Kidney glomerular epithelial cell (primary cell): ENCODE measurements around the gene PBX3.

Source experiments
- DNase-seq: peaks from one replicate; lab custom pipeline; 2025; lab: John Stamatoyannopoulos, UW

PBX3 gene

DNA sequence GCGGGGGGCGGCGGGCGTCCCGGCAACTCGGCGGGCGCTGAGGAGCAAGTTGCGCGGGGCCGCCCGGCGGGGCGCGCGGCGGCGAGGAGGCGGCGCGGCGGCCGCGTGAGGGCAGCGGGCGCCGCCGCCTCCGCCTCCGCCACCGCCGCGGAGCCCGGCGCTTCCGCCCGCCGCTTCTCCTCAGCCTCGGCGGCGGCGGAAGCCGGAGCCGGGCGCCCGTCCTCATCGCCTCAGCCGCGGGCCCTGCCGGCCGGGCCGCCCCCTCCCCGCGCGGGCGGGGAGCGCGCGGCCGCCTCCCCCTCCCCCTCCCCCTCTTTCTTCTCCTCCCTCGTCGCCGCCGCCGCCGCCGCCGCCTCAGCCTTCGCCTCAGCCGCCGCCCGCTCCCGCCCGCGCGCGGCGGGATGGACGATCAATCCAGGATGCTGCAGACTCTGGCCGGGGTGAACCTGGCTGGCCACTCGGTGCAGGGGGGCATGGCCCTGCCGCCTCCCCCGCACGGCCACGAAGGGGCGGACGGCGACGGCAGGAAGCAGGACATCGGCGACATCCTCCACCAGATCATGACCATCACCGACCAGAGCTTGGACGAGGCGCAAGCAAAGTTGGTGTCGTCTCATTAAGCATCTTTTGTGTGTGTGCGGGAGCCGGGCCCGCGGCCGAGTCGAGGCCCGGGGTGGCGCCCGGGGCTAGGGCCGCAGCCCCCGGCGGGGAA, at the start of gene PBX3:
PBX3 (plus strand) TSS at position 321 of the 712 bp plus-strand sequence.
- DNase-seq: no peak

DNA sequence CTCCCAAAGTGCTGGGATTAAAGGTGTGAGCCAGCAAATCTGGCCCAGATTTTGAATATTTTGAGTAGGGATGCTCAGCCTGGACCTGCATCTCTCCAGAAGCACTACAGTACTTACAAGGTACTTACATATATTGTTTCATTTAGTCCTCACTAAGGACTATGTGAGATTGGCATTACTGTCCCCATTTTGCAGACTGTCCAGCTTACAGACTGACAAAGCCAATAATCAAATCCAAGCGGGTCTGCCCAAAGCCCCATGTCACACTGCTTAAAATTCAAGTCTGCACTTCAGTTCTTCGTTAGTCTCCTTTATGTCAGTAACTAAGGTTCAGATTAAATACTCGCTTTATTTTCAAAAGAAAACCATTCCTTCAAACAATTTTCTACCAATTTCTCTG, 47.3 kb upstream of the PBX3 start:
- no peak for DNase-seq

DNA sequence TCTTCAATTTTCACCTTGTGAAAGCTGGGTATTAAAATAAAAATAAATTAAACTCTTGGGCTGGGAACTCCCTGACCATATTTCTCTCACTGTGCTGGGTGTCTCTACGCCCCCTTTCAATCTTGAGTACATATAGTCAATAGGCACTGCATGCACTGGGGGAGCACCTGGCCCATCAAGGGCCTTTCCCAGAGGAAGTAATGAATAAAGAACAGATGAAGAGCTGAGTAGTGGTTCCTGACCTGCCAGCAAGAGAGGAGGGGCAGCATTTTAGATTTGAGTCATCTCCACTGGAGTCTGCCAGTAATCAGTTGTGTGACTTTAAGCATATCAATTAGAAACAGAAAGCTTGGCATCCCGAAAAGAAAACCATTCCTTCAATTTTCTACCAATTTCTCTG, 46.4 kb upstream of the PBX3 start:
- no peak for DNase-seq

DNA sequence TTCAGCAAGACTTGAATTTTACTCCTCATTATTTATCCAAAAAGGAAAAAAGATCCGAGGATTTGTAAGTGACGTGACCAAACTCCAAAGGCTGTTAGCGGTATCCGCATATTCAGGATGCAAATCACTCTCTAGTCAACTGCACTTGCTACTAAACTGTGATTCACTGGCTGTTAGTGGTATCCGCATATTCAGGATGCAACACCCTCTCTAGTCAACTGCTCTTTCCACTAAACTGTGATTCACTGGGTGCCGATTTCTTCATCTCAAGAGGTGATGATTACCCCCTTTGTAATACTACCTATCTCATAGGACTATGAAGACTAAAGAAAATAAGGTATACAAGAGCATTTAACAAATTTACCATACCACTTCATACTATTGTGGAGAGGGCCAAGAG, 45.8 kb upstream of the PBX3 start:
- DNase-seq: no peak

DNA sequence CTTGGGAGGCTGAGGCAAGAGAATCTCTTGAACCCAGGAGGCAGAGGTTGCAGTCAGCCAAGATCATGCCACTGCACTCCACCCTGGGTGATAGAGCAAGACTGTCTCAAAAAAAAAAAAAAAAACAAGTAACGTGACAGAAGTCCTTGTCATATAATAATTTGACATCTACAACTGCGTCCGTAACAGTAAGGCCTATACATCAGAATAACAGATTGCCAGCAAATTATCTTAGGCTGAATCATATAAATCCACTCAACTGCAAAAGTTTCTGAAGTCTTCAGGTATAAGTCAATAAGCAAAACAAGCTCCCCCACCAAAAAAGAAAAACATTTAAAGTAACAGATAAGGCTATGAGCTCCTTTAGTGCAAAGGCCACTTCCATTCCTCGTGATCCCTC, 43.5 kb upstream of the PBX3 start:
- no peak for DNase-seq

DNA sequence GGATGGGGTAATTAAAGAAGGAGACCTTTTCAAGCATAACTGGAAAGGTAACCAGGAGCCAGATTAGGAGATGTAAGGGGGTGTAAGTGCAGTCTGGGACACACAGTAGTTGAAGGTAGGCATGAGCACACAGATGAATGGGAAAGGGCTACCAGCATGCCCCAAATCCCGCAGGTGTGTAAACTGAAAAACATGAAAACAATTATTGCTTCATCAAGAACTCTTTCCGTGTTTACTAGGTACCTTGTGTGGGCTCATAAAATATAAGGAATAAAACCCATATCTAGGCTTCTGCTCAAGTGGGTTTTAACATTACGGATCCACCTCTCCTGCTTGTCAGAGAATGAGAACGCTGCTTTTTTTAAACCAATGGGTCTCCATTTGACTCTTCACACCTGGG, 41.3 kb upstream of the PBX3 start:
- no peak for DNase-seq

DNA sequence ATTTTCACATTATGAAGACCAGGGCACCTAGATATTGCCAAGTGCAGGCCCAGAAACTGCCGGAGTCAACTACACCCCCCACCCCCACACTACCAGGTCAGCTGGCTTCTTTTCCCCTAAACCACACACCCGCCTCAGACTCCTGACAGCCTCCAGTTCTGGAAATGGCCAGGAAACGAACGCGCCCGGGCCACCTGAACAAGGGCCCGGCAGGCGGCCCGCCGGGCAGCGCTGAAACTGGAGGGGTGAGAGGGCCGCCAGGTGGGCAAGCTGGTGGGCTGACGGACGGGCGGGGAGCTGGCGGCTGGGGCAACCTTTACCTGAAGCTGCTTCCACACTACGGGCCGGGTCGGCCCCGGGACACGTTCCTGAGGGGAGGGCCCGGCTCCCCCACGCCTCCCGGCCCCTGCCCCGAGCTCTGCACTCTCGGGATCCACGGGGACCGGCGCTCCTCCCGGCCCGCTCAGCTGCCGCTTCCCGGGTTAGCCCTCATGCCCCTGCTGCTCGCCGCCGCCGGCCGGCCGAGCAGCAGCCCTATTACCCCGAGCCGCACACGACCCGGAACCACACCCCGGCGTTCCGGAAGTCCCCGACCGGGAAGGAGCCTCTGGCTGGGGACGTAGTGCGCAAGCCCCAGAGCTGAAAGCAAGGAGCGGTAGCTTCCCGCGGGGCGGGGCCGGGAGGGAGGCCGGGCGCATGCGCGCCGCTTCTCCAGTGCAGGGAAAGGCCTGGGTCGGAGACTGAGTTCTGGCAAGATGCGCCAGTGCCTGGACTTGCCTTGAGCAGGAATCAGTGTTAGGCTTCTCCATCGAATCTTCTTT, 40.3 kb upstream of the PBX3 start, which contains the start of gene MAPKAP1:
MAPKAP1 (minus strand) TSS at position 558 of the 821 bp plus-strand sequence. CDS start 34,634 bp downstream, outside the sequence.
- DNase-seq: peak; percentile 83

DNA sequence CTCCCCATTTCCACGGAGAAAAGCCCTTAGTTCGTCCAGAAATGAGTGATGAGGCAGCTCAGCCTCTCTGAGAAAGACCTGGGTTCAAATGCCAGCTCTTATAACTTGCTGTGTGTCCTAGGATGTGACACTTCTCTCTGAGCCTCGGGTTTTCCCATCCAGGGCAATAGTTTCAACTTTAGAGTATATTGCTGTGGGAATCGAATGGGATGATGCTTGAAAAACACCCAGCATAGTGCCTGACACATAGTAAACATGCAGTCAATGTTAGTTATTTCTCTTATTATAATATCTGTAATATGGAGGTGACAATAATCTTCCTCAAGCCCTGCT, 39.7 kb upstream of the PBX3 start:
- no peak for DNase-seq

DNA sequence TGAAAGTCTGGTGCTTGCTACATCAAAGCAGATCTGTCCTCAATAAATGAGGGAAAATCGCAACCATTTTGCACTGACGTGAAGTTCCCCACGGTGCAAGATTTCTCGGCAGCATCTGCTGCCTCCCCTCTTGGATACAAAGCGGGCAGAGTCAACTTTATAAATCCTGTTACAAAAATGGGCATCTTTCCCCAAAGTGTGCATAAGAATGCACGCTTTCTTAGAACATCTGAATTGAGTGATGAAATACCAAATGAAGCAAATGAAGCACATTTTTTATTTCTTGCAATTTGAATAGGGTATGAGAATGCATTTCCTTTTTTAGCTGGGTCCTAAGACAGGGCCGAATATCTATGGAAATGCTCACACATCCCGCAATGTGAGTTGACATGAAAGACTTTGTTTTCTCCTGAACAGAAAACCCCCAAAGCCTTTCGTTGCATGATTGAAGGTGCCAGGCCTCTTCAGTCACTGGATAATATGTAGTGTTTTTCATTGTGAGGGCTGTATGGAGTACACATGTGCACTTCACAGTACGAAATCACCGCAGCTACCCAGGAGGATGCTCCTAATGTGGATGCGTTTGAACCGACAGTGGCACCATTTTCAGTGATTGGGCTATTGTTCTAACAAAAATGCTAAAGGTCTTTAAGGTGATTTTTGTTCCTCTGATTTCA, 20.6 kb upstream of the PBX3 start:
- no peak for DNase-seq

DNA sequence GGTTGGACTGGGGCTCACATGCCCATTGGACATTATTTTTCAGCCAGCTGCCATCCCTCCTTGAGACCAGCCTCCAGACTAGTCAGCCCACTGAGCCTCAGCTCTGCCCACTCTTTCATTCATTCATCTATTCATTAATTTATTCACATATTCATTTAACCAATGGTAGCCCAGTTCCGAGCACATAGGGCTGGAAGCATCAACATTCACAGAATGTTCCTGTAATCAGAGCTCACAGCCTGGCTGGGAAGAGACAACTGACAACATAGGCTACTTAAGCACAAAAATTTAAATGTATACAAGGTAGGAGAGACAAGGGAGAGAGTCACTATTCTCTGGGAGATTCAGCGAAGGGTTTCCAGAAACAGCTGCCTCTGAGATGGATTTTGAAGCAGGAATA, 17.0 kb upstream of the PBX3 start:
- no peak for DNase-seq

DNA sequence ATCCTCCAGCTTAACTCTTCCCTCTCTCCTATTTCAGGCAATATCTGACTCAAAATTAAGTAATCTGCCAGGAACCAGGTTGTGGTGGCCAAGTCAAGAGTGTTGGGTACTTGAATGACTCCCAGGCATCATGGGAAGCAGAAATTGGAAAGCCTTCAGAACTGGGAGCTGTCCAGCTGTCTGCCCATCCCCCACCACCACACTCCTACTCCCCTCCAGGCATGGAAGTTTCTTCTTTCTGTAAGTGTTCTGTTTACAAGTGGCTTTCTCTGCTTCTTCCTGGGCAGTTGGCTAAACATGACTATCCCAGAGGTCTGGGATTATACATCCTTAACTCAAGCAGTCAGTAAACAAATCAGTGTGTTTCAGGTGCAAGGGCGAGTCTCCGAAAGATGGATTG, 14.6 kb upstream of the PBX3 start:
- DNase-seq: no peak

DNA sequence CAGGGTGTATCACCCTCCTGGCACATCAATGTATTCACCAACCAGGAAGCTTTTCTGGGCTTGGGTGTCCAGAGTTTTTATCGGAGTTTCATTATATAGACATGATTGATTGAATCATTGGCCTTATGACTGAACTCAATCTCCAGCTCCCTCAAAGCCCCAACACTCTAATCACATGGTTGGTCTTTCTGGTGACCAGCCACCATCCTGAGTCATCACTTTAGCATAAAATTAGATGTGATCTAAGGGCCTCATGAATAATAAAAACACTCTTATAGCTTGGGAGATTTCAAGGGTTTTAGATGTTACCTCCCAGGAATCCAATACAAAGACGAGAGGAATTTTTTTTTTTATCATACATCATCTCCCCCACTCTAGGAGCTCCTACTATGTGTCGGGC, 7.7 kb upstream of the PBX3 start:
- no peak for DNase-seq

DNA sequence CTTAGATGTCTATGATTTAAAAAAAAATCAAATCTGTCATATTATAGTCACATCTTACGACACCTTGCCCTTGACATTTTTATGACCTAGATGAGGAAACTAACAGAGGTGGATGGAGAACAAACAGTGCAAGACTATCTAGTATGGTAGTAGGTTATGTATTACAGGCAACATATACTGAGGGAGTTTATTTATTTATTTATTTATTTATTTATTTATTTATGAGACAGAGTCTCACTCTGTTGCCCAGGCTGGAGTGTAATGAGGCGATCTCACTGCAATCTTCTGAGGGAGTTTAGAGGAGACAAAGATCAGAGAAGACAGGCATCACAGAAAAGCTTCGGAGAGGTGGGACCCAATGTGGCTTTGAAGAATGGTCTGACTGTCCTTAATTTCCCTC, 4.5 kb upstream of the PBX3 start:
- DNase-seq: no peak

DNA sequence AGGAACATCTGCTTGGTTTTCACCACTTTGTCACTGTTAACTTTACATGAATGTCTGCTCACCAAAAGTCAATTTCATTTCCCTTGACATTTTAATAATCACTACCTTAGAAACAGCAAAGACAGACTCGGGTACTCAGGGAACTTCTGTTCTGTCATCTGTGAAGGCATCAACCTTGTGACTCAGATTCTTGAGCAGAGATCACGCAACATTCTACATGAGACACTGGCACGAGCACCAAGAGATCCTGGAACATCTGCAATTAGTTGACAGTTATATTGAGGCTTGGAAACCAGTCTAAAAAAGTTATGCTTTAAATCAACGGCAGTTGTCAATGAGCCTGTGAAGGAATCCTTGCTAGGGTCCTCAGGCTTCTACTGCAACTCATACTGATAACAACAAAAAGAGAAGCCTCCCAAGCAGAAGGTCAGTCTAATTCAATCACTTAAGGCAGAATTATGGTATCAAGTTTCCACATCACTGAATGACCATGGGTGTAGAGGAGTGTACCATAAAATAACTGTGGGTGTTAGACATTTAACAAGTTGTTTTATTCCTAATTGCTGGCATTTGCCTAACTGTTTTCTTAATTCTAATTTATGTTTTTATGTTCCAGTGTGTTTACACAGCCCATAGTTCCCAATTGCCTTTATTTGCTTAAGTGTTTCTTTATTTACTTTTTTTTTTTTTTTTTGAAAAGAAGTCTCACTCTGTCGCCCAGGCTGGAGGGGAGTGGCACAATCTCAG, 3.3 kb upstream of the PBX3 start:
- DNase-seq: no peak

DNA sequence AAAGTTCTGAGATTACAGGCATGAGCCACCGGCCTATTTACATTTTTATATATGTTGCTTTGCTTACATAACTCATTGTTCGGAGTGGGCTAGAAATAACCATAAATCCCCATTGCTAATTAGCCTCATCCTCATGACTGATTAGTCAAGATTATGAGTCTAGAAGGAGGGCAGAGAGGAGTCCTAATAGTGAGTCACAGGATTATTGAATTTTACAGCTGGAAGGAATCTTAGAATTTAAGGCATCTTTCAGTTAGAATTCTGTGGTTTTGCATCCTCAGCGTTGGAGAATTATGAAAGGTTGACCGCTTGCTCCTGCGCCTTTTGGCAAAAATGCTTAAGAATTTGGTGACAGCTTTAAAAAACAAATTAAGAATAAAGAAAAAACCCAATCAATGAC, 2.6 kb upstream of the PBX3 start:
- DNase-seq: peak; percentile 51

DNA sequence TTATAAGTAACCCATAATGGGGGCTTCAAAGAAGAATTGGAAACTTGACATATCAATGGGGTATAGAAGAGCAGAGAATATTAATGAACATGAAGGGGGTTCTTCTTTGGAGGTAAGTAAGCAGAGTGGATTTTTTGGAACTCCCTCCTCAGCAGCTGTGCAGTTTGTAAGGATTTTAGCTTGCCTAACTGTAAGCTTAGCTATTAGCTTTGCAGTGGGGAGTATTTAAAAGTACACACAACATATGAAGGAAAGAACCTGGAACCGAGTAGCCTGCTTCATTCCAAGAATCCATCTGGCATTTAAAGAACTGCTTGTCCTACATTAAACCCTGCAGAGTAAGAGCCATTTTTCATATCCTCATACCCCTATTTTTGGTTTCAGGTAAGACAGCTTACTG, 2.2 kb upstream of the PBX3 start:
- no peak for DNase-seq

DNA sequence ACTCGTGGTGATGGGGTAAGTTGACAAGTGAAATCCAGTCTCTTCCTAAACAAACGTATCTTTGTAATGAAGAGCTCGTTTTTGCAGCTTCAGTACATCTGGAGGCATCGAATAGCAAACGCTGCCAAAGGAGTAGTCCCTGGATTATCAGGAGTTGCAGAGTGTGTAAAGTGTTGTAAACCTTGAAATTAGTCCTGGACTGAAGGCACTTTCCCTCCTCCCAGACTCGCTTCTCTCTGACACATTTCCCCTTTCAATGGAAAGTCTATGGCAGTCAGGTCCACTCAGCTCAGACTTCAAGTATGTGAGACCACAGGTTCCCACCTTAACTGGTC, 1.5 kb upstream of the PBX3 start:
- no peak for DNase-seq

DNA sequence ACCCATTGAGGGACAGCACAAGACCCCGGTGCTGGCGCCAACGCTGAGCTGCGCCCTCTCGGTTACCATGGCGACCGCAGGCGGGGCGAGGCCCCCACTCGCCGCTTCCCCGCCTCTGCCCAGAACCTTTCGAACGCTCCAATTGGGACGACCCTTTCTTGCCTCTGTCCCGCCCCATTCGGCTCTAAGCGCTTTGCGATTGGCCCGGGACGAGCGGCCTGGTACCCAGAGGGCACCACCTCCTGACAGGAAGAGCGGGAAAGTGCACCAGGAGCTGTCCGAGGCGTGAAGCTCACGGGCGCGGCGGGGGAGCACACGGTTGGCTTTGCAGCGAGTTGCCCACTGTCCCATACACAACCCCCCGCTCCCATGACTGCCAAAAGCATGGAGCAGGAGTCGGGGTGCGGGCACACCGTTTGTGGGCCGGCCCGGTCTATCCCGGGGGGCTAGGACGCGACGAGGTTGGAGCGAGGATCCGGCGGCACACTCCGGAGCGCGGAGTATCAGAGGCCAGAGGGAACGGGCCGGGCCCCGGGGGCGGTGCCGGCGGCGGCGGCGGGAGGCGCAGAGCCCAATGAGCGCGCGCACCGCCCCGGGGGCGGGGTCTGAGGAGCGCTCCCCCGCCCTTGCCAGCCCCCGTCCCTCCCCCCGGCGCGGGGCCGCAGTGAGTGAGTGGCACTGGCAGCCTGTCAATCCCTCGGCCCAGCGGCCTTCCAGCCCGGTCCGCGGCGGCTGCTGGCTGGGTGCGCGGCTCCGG, 978 bp upstream of the PBX3 start:
- peak; percentile 88 for DNase-seq

DNA sequence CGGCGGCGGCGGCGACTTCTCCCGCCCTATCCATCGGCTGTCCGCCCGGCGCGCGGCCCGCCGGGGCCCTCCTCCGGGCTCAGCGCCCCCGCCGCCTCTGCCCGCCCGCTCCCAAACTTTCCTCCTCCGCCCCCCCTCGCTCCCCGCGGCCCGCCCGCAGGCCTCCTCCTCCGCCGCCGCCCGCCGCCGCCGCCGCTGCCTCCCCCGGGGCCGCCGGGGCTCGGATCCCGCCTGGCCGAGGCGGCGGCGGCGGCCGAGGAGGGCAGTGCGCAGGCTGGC, 460 bp upstream of the PBX3 start:
- DNase-seq: no peak

DNA sequence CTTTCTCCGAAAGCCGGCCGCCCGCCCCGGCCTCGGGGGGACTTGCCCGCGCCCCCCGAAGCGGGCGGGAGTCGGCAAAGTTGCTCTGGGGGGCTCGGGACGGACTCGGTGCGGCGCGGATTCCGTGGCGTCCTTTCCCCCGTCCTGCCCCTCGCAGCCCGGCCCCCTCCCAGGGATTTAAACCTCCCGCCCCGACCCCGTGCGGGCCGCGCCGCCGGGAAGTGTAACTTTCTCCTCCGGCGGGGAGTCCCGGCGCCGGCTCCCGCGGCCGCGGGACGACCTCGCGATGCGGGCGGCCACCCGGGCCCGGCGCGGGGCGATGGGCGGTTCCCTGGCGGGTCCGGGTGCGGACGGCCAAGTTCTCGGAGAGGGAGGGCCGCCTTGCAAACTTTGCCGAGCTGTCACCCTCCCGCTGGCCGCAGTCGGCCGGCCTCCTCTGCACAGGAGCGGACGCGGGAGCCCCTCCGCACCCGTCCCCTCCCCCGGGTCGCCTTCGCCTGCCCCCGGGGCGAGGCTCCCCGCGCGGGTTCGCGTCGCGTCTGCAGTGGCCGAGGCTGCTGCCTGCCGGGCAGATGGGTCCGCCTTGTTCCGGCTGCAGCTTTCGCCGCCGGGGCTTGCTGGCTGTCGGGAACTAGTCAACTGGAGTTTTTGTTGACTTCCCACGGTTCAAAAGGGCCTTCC, 732 bp downstream of the PBX3 start:
- no peak for DNase-seq

DNA sequence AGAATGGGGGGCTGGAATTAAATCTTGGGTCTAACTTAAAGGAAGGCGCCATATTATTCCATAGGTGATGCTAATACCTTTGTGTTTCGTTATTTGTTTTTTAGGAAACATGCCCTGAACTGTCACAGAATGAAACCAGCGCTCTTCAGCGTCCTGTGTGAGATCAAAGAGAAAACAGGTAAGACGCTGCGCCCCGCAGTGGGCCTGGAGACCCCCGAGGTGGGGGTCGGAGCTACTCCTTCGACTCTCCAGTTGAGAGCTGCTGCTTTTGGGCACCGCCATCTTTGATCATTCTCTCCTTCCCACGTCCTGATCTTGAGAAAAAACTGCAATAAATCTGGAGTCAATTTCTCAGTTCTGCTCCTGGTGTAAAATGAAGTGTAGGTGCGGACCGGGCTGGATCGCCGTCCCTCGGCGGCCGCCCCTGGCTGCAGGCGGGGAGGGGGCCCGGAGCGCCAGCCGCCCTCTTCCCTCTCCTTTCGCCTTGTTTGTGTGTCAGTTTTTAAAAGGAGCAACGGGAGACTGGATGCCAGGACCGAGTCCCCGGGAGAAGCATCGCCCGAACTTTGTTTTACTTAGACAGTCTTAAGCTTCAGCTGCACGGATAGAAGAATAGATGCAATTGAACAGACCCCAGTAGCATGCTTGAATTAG, 1.4 kb downstream of the PBX3 start:
- DNase-seq: no peak
